K562 (cell line): ENCODE results near the gene EVL. TPM values are rescaled to one million over a fixed set of nuclear protein-coding genes. Genes with fewer than 3 reads are reported as not detected.
A peak's percentile ranks its signal among the peaks of the same experiment; 100 is the strongest.

Source experiments
- ATAC-seq: fragments of 200-7000 bp; cut with Tn5 transposase; 3 replicates; pipeline ENCODE4 v1.9.1; 2020; ENCODE audit warnings: moderate library complexity
- BruUV-seq: library from RNA; stranded (reverse); fragments of 400-500 nt; replicated peaks from 2 replicates; lab custom pipeline; 2021; lab: Mats Ljungman, UMichigan
- CTCF ChIA-PET: fragments of 300-600 bp; formaldehyde crosslinking; extraction: SDS; loops from one replicate; lab custom pipeline; 2021; ENCODE audit warnings: low intra/inter-chr PET ratio; lab: Yijun Ruan, JAX
- POLR2A ChIA-PET: fragments of 300-600, 350-650 bp; sonication (Branson Sonifier 250); formaldehyde crosslinking; extraction: SDS; loops from one replicate; lab custom pipeline; 2021; ENCODE audit warnings: antibody characterized with exemption, inconsistent platforms; lab: Yijun Ruan, JAX
- DNase-seq, 4 experiments: peaks; one replicate each; pipeline versions ENCODE4 v3.0.0 to v3.0.0-alpha.2; 2011 to 2018; ENCODE audit warnings: low spot score in 3 of 4, mixed read lengths in 3 of 4; ENCODE audit errors: extremely low read depth in 1 of 4
- FAIRE-seq: peaks from 2 replicates; lab custom pipeline; 2011; peaks lifted over from hg19 to GRCh38; lab: Jason Lieb, UNC
- H2AFZ ChIP-seq: 2 replicates; pipeline ENCODE4 v1.6.0; 2011; ENCODE audit warnings: low read depth, low read length, control low read depth, inconsistent platforms
- H3K27ac ChIP-seq: fragments of 200-600 bp; 3 replicates; pipeline ENCODE4 v1.8.0; 2011; ENCODE audit warnings: low read depth, mild to moderate bottlenecking, control low read depth, inconsistent platforms, low read length, moderate library complexity, mixed read lengths; ENCODE audit errors: extremely low read depth
- H3K27me3 ChIP-seq, 2 experiments: fragments of 300-600 bp in 1 of 2; 2 replicates in 1 of 2; 3 replicates in 1 of 2; pipeline versions ENCODE4 v1.6.0 to v1.8.0; 2011; ENCODE audit warnings: inconsistent platforms in 2 of 2, low read length in 2 of 2, mild to moderate bottlenecking in 1 of 2, mixed read lengths in 1 of 2, moderate library complexity in 1 of 2; ENCODE audit not compliant: control insufficient read depth in 2 of 2, insufficient read depth in 2 of 2
- H3K36me3 ChIP-seq: fragments of 300-600 bp; 3 replicates; pipeline ENCODE4 v1.8.0; 2011; ENCODE audit warnings: mild to moderate bottlenecking, low read length, inconsistent platforms; ENCODE audit not compliant: control insufficient read depth, insufficient read depth
- H3K4me1 ChIP-seq, 2 experiments: fragments of 200-600 bp in 1 of 2; replicated peaks in 1 of 2; 2 replicates in 1 of 2; 3 replicates in 1 of 2; pipeline versions ENCODE4 v1.5.1 to v1.8.0; 2011; ENCODE audit warnings: inconsistent platforms in 2 of 2, low read length in 2 of 2, mild to moderate bottlenecking in 1 of 2, mixed read lengths in 1 of 2, moderate library complexity in 1 of 2; ENCODE audit not compliant: control insufficient read depth in 2 of 2, insufficient read depth in 2 of 2
- H3K4me2 ChIP-seq: 2 replicates; pipeline ENCODE4 v1.6.1; 2011; ENCODE audit warnings: low read length, control low read depth, inconsistent platforms, mixed read lengths; ENCODE audit not compliant: insufficient read depth
- H3K4me3 ChIP-seq: fragments of 200-600 bp; sonication (generic), shearing (Covaris generic); 2 replicates; pipeline ENCODE4 v1.5.1; 2016; ENCODE audit warnings: control low read depth, inconsistent platforms
- H3K79me2 ChIP-seq: fragments of 200-600 bp; 3 replicates; pipeline ENCODE4 v1.8.0; 2011; ENCODE audit warnings: low read length, inconsistent platforms; ENCODE audit not compliant: control insufficient read depth, insufficient read depth
- H3K9ac ChIP-seq, 2 experiments: 2 replicates each; pipeline versions ENCODE4 v1.6.0 to v1.6.1; 2011; ENCODE audit warnings: low read depth in 2 of 2, low read length in 2 of 2, control low read depth in 1 of 2, inconsistent platforms in 1 of 2, mild to moderate bottlenecking in 1 of 2, mixed read lengths in 1 of 2; ENCODE audit not compliant: insufficient read depth in 1 of 2
- H3K9me1 ChIP-seq: one replicate; pipeline ENCODE4 v1.6.0; 2011; ENCODE audit warnings: inconsistent platforms, mild to moderate bottlenecking, low read length, moderate library complexity; ENCODE audit not compliant: control insufficient read depth, insufficient read depth
- H3K9me3 ChIP-seq: replicated peaks from 2 replicates; pipeline ENCODE4 v1.5.1; 2011; ENCODE audit warnings: low read depth, low read length, inconsistent platforms; ENCODE audit not compliant: control insufficient read depth, insufficient read depth
- H4K20me1 ChIP-seq: replicated peaks from 2 replicates; pipeline ENCODE4 v1.6.1; 2011; ENCODE audit warnings: low read length, inconsistent platforms, mixed read lengths; ENCODE audit not compliant: control insufficient read depth, insufficient read depth
- ARID3B ChIP-seq: fragments of 250-450 bp; sonication (Bioruptor Pico); IDR thresholded peaks from 2 replicates; pipeline ENCODE4 v1.4.0; 2020; ENCODE audit warnings: borderline replicate concordance
- CBFB ChIP-seq: sonication (generic); formaldehyde crosslinking; IDR thresholded peaks from 2 replicates; pipeline ENCODE4 v1.4.0; 2020; ENCODE audit warnings: mild to moderate bottlenecking, missing genetic modification reagents
- CGGBP1 ChIP-seq: fragments of 250-450 bp; sonication (Bioruptor Pico); IDR thresholded peaks from 2 replicates; pipeline ENCODE4 v1.9.0; 2021; ENCODE audit warnings: mild to moderate bottlenecking
- COPS2 ChIP-seq: fragments of 450-650 bp; conservative IDR thresholded peaks from 2 replicates; pipeline ENCODE4 v1.6.1; 2016; ENCODE audit warnings: mild to moderate bottlenecking, moderate library complexity
- KDM2B ChIP-seq: fragments of 250-450 bp; sonication (Bioruptor Pico); IDR thresholded peaks from 2 replicates; pipeline ENCODE4 v1.8.0; 2021; ENCODE audit warnings: mild to moderate bottlenecking, moderate library complexity
- SREBF2 ChIP-seq: sonication (generic); formaldehyde crosslinking; IDR thresholded peaks from 2 replicates; pipeline ENCODE4 v1.4.0; 2020; ENCODE audit warnings: mild to moderate bottlenecking, missing genetic modification reagents
- TCF7 ChIP-seq: sonication (generic); IDR thresholded peaks from 2 replicates; pipeline ENCODE4 v1.6.1; 2016; ENCODE audit warnings: antibody characterized with exemption, borderline replicate concordance
- ZBTB12 ChIP-seq: fragments of 250-450 bp; sonication (Bioruptor Pico); IDR thresholded peaks from 2 replicates; pipeline ENCODE4 v1.4.0; 2020
- ZNF134 ChIP-seq: fragments of 250-450 bp; sonication (Bioruptor Pico); conservative IDR thresholded peaks from 2 replicates; pipeline ENCODE4 v1.4.0; 2020
- WGBS: fragments of 100-300 bp; shearing (Covaris generic); methylation state at CpG from one replicate; pipeline ENCODE4 v1.1.6; 2016; ENCODE audit warnings: low coverage, mixed read lengths; ENCODE audit not compliant: insufficient coverage; ENCODE audit errors: missing lambda C conversion rate; 5-methylcytosine and 5-hydroxymethylcytosine counted together
- in situ Hi-C: fragments of 300-500 bp; cut with MboI; formaldehyde crosslinking; loops from 4 replicates; pipeline ENCODE4 v1.15.0; 2018; ENCODE audit warnings: inconsistent platforms, mixed read lengths
- intact Hi-C: fragments of 100-400 bp; cut with micrococcal nuclease; formaldehyde crosslinking; loops from 2 replicates; pipeline ENCODE4 v1.14.2; 2022
- polyA plus RNA-seq, 8 experiments: library from polyadenylated mRNA; depleted of rRNA in 4 of 8; stranded (reverse) in 5 of 8; unstranded in 3 of 8; fragments of >200 nt; fragmentation: Nextera tagmentation in 2 of 8; fragmentation: Illumina TruSeq in 1 of 8; extraction: Ambion mirVana in 2 of 8; extraction: Trizol in 1 of 8; gene quantifications; 2 replicates each; pipeline versions ENCODE4 v1.2.1 to v1.2.3, GENCODE V29; 2011 to 2014; ENCODE audit warnings: inconsistent platforms in 1 of 8, missing spikeins in 1 of 8
- total RNA-seq, 7 experiments: library from RNA; depleted of rRNA in 6 of 7; stranded (reverse); fragments of >200 nt in 6 of 7; fragmentation: Illumina TruSeq in 2 of 7; extraction: Trizol in 2 of 7; gene quantifications; 2 replicates each; pipeline versions ENCODE4 v1.2.1 to v1.2.3, GENCODE V29; 2011 to 2021; ENCODE audit warnings: low replicate concordance in 1 of 7

EVL gene
- total and polyA plus RNA-seq, 9 of the 15 experiments (the other 6 are each of a cell fraction or from before 2014, with no cell fraction given) = 2.9 to 43.4 (median 23.9) TPM

GRCh38 chr14:100121643-100122480, 56.6 kb downstream of the EVL start:
- Histone ChIP-seq H3K27me3 (no peaks in the 10 kb centered on the region), H3K9me1 (no peaks in the 10 kb centered on the region), H3K27ac (no peak overlapping the region), H2AFZ (no peak overlapping the region), H3K4me3 (no peak overlapping the region), H3K36me3 (peaks cover 14% of the 10 kb centered on the region; the same call in 2 of the 3 replicates), H3K4me2 (no peak overlapping the region), H3K4me1 (no peaks in the 10 kb centered on the region), H3K9me3 (no peaks in the 10 kb centered on the region), H4K20me1 (no peaks in the 10 kb centered on the region), H3K9ac (peak overlapping the region in 1 of 2 experiments; percentile 13; a peak in 1 of 4 replicates), H3K79me2 (no peaks in the 10 kb centered on the region)
- CTCF ChIA-PET = interaction anchor here (0.7 to 0.8 kb wide), 2 partner anchors 70 to 71 kb away, joined by 3 read pairs; no protein-coding TSS in a partner anchor
- TF ChIP-seq COPS2 (no peak), ARID3B (no peak), ZBTB12 (CRISPR knock-in tag) (no peak), SREBF2 (CRISPR knock-in tag) (no peak), ZNF134 (CRISPR knock-in tag) (no peak), KDM2B (no peak), TCF7 (no peak), CGGBP1 (CRISPR knock-in tag) (no peak), CBFB (no peak)
- intact Hi-C loops (loop anchor here (2.0 kb wide), 1 partner anchor 71 kb away; no protein-coding TSS in a partner anchor), in situ Hi-C loops (no loop called here)
- ATAC-seq = no peak
- FAIRE-seq = no peak
- POLR2A ChIA-PET = interaction anchor here (1.0 to 1.4 kb wide), 3 partner anchors 20 to 253 kb away, joined by 3 to 5 read pairs (median 3); a partner anchor contains a TSS
- WGBS = 68% methylated on average over 10 of the region's 14 CpGs
- DNase-seq = no peak
- no TSS peak for BruUV-seq
